Heart left ventricle (tissue), 13 donors: Measurements from ENCODE around the gene ZNF444.

ENCODE experiments used
- POLR2A ChIP-seq, 2 donors: fragments of 450-650 bp; IDR thresholded peaks; one replicate each; pipeline ENCODE4 v1.6.1; 2017; ENCODE audit warnings: antibody characterized with exemption in 2 of 2, mild to moderate bottlenecking in 2 of 2, moderate library complexity in 2 of 2
- TF ChIP-seq, protein P1 (sequence below), 12 donors: fragments of 200-600 bp; sonication (generic) in 4 of 12; IDR thresholded peaks; one replicate each; pipeline versions ENCODE4 v1.5.0 to v1.8.0; 2018 to 2022; ENCODE audit warnings: antibody characterized with exemption in 12 of 12, mild to moderate bottlenecking in 5 of 12
- donor health status: ischemic (EF 13 %, LVEDD 7.1; RV severe dilation, severe dysfunction).
- donor health status: DM: no; HTN: yes; CAD: no.
- donor health status: DM: no; HTN: no; CAD: no.
- donor health status: ischemic (EF 25% LVEDD 6.9; RV normal size, moderate dysfunction).
- donor health status: ischemic (EF 25% LVEDD 5.7; RV mildly dilated, moderate dysfunction).
- donor health status: ischemic (EF 35%, LVEDD 5.7; RV mildly dilated, moderate dysfunction).
- donor health status: nonischemic (EF 11% LVEDD 7.7; RV severe dilation, severe dysfunction).
- donor health status: DM: yes; HTN: yes; CAD: no.
- donor health status: PGD.
- donor health status: ischemic (EF 29% LVEDD 5.4; RV normal size, mild dysfunction).
- donor health status: nonischemic (EF 23%, LVEDD 6.1; RV moderate dilation, normal function).

DNA sequence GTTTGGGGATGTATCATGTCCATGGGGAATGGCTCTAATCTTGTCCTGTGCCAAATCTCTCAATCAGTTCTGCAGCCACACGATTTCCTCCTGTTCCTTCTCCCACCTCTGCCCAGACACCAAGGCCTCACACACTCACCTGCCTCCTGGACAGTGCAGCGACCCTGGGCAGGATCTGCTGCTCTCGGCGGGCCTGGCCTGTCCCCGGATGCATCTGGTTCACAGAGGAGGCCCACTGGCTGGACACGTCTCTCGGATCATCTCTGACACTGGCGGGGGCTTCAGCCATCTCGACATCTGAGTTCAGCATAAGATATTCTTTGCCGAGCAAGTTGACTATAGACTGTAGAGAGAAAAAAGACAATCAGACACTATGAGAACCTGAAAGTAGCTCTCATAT lies 50.6 kb downstream of the ZNF444 start:
- TF ChIP-seq, protein P1, sequence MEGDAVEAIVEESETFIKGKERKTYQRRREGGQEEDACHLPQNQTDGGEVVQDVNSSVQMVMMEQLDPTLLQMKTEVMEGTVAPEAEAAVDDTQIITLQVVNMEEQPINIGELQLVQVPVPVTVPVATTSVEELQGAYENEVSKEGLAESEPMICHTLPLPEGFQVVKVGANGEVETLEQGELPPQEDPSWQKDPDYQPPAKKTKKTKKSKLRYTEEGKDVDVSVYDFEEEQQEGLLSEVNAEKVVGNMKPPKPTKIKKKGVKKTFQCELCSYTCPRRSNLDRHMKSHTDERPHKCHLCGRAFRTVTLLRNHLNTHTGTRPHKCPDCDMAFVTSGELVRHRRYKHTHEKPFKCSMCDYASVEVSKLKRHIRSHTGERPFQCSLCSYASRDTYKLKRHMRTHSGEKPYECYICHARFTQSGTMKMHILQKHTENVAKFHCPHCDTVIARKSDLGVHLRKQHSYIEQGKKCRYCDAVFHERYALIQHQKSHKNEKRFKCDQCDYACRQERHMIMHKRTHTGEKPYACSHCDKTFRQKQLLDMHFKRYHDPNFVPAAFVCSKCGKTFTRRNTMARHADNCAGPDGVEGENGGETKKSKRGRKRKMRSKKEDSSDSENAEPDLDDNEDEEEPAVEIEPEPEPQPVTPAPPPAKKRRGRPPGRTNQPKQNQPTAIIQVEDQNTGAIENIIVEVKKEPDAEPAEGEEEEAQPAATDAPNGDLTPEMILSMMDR (IDR thresholded peaks at IDR 0.05) = no peak
- no peak for TF ChIP-seq POLR2A (IDR thresholded peaks at IDR 0.05)
